22Rv1 (cell line): ENCODE data around the gene ZNF32.

Experiments used
- ZFX ChIP-seq: fragments of 450-650 bp; IDR thresholded peaks from 2 replicates; pipeline ENCODE4 v1.6.1; 2017; ENCODE audit warnings: antibody characterized with exemption, borderline replicate concordance
- TF ChIP-seq, protein P1 (sequence below): fragments of 450-650 bp; IDR thresholded peaks from 2 replicates; pipeline ENCODE4 v1.5.1; 2017; ENCODE audit warnings: mild to moderate bottlenecking

DNA sequence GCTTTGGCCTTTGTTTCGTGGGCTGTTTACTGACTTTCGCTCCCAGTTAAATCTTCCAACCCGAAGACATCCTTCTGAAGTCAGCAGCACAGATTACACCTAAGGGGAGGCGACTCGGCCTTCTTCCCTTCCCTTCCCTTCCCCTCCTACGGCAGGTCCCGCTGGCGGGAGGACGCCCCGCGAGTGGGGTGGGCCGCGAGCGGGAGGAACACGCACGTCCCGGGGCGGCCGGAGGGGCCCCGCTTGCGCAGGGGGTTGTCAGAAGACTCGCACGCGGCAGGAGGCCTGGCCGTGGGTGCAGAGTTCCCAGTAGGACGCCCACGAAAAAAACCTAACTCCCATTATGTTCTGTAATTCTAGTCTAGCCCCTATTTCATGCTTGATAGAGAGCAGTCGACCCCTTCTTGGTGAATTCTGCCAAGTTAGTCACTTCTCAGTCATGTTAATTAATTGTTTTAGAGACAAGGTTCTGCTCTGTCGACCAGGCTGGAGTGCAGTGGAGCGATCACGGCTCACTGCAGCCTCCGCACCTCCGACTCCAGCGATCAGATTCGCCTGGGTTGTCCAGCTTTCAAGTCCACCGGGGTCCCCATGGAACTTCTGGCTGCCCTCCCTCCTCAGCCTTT is 19.2 kb upstream of the ZNF32 start:
- TF ChIP-seq, protein P1, sequence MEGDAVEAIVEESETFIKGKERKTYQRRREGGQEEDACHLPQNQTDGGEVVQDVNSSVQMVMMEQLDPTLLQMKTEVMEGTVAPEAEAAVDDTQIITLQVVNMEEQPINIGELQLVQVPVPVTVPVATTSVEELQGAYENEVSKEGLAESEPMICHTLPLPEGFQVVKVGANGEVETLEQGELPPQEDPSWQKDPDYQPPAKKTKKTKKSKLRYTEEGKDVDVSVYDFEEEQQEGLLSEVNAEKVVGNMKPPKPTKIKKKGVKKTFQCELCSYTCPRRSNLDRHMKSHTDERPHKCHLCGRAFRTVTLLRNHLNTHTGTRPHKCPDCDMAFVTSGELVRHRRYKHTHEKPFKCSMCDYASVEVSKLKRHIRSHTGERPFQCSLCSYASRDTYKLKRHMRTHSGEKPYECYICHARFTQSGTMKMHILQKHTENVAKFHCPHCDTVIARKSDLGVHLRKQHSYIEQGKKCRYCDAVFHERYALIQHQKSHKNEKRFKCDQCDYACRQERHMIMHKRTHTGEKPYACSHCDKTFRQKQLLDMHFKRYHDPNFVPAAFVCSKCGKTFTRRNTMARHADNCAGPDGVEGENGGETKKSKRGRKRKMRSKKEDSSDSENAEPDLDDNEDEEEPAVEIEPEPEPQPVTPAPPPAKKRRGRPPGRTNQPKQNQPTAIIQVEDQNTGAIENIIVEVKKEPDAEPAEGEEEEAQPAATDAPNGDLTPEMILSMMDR: no peak
- TF ChIP-seq ZFX: no peak
